Left ventricle myocardium superior (tissue), 1 donor: ENCODE results near the gene TAC3. TPM values are rescaled to one million over a fixed set of nuclear protein-coding genes. Genes with fewer than 3 reads are reported as not detected.
"Not testable (repeated sequence)": the region's sequence is repeated elsewhere in the genome, so short reads cannot be mapped to it uniquely, and the experiment has no call there.

Experiments
- ATAC-seq: fragments of 200-7000 bp; cut with Tn5 transposase; one replicate; pipeline ENCODE4 v1.9.1; 2020; ENCODE audit warnings: mild to moderate bottlenecking, moderate library complexity
- DNase-seq: peaks from one replicate; pipeline ENCODE4 v3.0.0-alpha.2; 2020
- intact Hi-C: fragments of 100-400 bp; cut with micrococcal nuclease; formaldehyde crosslinking; loops from one replicate; pipeline ENCODE4 v1.11.0; 2022
- total RNA-seq: library from RNA; stranded (reverse); fragmentation: NEBNext Ultra II Directional; extraction: Animal tissue kit (Norgen Biotek cat#: 25700); gene quantifications from one replicate; pipeline ENCODE4 v1.2.1, GENCODE V29; 2021
- donor health status: DM: no; HTN: yes; CAD: no; lungs with severe emphysema.

Gene TAC3
- total RNA-seq, 1 donor from 2014 or later: not detected

DNA sequence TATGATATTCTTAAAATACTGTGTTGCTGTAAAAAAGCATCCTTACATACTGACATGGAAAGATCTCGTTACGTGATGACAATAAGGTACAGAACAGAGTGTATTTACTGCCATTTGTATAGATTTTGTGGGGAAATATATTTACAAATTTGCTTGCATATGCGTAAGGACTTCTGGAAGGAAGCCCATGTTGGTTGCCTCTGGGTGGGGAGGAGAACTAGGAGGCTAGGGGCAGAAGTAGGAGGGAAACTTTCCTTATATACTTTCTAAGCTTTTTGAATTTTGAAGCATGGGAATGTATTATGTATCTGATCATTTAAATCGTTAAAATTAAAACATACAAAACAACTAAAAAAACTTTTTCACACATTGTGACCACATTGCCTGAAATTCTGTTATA lies 23.9 kb upstream of the TAC3 start:
- ATAC-seq: no peak
- intact Hi-C loops: no loop called here
- no peak for DNase-seq

DNA sequence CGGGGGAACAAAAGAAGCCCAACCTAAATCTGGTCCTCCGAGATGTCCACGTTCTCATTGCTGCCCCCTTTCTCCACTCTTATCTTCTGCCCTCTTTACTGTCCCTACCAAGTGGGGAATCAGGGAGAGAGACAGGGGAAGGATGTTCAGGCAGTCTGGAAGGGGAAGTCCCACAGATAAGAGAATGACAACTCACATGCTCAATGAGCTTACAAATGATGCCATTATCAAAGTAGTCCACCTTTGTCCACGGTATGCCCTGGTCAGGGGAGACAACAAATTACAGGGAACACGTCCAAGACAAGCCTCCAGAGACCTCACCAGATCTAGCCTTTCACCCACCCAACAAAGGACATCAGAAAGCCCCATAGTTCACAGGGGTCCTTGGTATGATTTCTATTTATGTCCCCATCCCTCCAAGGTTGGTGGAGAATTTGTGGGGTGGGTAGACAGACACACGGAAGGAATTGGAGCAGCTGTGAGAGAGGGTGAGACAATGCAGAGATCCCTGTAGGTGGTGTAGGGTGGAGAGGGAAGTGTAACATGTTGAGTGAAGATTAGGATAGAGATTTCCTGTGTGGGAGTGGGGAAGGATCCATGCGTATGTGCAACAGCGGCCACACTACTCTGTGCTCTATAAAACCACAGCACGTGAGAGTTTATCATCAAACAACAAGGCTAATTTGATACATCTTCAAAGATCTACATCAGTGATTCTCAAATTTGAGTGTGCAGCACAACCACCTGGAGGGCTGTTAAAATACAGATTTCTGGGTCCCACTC lies 22.9 kb upstream of the TAC3 start:
- DNase-seq (no peak), ATAC-seq (no peak)
- intact Hi-C loops: no loop called here

DNA sequence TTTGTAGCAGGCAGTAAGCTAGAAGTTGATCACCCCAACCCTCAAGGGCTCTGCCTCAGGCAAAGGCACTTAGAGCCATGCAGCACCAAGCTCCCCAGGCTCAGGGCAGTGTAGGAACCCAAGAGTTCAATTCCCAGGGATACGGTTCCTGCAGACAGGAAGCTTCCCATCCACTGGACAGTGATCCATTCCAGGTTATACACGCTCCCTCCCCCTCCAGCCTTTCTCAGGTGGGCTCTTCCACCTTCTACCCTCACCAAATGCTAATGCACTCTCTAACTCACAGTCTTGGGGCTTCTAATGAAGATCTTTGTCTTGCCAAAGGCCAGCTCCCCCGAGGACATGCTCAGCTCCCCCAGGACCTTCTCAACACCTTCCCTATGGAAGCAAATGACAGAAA lies 20.9 kb upstream of the TAC3 start:
- intact Hi-C loops: no loop called here
- ATAC-seq: no peak
- DNase-seq: no peak

DNA sequence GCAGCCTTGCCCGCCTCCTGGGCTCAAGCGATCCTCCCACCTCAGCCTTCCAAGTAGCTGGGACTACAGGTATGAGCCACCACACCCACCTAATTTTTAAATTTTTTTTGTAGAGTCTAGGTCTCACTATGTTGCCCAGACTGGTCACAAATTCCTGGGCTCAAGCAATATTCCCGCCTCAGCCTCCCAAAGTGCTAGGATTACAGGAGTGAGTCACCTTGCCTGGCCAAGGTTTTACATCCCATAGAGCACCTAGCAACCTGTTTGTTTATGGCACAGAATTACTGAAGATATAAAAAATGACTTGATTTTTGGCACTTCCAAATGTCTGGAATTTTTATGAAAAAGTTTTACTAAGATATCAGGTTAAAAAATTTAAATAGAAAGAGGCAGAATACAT lies 17.1 kb upstream of the TAC3 start:
- intact Hi-C loops: no loop called here

DNA sequence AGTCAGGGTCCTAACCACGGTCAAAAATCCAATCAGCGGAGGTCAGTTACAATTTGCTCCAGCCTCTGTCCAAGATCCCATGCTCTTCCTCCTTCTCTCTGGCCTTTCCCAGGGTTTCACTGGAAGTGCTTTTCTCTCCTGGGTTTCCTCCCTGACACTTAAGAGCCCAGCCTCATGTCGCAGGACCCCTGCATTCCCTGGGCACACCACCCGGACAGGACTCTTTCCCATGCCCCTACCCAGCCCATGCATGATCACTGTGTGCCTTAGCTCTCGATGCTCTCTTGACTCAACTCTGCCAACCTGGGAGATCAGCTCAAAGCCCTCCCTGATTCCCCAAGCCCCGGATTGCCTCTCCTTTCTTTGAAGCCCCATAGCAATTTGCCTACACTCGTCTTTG lies 15.5 kb upstream of the TAC3 start:
- ATAC-seq: no peak
- intact Hi-C loops: no loop called here

More for the DNA sequence above, 17.1 kb upstream of the TAC3 start:
- DNase-seq (no peak), ATAC-seq (no peak)

DNA sequence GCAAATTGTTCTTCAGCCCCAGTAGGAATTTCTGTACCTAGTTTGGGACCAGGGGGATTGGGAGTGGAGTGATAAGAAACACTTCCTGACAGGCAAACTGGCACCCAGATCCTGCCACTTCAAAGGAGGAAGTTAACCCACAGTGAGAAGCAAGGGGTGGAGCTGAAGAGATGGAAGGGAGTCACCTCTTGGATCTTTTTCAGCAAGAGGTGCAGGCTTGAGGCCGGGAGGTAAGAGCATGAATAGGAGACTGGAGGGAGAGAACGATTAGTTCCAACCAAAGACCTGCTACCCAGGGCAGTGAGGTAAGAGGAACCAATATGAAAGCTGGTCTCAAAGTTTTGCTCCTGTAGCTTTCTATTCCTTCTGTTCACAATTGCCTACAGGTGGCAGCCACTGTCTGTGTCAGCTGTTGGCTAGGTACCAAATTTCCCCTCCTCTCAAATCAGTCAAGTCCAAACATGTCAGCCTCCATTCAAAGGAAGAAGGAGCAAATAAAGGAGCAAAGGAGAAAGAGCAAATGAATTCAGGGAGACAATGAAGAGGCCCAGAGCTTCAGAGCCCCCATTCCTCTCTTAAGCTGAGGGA lies 14.9 kb upstream of the TAC3 start:
- ATAC-seq: no peak
- DNase-seq: no peak
- intact Hi-C loops: no loop called here

More for the DNA sequence above, 15.5 kb upstream of the TAC3 start:
- no peak for DNase-seq

DNA sequence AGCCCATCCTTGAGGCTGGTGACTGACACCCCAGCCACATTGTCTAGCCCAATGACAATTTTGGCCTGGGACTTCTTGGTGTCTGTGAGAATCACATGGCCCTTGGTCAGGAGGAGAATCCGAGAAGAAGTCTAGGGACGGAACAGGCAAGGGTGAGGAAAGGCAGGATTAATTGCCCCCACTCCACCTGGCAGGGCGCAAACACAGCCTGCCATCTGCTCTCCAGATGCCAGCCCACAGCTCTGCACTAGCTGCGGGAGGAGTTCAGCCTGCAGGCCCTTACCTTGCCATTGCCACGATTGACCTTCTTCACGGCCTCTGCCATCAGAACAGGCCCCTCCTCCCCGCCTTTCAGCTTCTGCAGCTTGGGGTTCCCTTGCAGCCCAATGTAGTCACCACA lies 13.1 kb upstream of the TAC3 start:
- intact Hi-C loops: no loop called here
- DNase-seq (no peak), ATAC-seq (no peak)

DNA sequence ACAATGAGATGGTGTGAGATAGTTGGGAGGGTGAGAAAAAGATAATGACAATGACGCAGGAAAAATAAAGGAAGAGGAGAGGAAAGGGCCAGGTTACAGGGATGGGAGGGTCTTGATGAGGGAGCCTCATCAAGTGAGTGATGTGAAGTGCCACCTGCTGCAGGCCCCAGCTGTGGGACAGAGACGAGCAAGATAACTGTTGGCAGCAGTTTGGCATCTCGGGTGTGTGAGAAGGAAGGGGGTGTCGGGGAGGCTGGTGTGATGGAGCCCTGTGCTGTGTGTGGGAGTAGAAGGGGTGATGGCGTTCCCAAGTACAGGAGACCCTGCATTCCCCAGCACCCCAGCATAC lies 11.4 kb upstream of the TAC3 start:
- DNase-seq: no peak
- ATAC-seq: no peak
- intact Hi-C loops: no loop called here

DNA sequence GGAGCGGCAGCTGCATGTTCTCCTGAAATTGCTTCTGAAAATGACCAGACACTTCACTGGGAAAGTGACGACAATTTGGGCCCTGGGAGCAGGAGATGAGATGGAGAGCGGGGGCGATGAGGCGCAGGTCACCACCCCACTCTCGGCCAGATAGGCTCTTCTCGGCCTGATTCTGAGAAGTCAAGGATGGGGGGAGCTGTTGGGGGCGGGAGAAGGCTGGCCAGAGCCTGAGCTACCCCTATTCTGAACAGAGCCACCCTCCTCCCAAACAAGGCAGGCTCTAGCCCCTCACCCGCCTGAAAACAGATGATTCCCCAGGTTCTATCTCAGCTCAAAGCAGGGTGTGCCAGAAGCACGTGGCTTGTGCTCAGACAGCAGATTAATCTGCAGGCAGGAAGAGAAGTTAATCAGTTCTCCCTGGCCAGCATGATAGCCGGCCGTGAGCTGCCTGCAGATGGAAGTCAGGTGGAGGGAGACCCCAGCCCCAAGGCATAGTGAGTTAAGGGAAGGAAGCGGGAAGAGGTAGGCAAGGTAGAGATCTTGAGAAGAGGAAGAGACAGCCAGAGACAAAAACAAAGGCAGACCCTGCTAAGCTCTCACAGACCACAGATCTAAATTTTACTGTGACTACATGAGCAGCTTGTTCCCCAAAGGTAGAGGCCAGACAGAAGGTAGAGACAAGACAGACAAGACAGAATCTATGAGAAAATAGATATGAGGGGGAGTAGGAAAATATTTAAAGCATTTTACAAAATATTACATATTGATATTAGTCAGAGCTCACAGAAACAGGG lies 10.9 kb upstream of the TAC3 start:
- ATAC-seq: no peak
- DNase-seq: no peak
- intact Hi-C loops: no loop called here

DNA sequence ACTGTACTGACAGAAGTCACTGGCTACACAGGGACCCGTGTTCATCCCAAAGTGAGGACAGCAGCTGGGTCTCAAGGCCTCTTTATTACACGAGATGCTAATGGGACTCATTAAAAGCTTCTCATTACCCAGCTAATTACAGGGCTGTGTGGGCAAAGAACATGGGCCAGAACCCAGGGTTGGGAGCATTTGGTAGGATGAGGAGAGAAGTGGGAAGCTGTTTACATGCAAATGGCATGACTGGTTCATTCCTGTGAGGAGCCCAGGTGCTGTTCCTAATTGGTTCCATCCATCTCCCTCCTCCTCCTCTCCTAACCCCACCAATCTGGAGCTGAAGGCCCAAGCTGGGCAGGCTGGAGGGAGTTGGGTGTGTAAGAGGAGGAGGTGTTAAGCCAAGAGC lies 8.9 kb upstream of the TAC3 start:
- intact Hi-C loops: no loop called here
- ATAC-seq (no peak), DNase-seq (no peak)

DNA sequence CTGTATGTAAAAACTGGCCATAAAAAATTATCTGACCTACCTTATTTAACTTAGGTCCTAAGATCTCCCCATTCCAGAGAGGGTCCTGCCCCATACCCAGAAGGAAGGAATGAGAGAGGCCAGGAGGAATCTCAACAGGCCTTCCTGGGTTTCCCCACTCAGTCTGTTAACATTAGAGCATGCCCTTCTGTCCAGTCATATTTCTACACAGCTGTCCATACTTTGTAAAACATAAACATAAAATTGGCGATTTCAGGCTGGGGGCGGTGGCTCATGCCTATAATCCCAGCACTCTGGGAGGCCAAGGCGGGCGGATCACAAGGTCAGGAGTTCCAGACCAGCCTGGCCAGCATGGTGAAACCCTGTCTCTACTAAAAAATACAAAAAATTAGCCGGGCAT lies 6.0 kb upstream of the TAC3 start:
- ATAC-seq, intact Hi-C loops: not testable (repeated sequence)

DNA sequence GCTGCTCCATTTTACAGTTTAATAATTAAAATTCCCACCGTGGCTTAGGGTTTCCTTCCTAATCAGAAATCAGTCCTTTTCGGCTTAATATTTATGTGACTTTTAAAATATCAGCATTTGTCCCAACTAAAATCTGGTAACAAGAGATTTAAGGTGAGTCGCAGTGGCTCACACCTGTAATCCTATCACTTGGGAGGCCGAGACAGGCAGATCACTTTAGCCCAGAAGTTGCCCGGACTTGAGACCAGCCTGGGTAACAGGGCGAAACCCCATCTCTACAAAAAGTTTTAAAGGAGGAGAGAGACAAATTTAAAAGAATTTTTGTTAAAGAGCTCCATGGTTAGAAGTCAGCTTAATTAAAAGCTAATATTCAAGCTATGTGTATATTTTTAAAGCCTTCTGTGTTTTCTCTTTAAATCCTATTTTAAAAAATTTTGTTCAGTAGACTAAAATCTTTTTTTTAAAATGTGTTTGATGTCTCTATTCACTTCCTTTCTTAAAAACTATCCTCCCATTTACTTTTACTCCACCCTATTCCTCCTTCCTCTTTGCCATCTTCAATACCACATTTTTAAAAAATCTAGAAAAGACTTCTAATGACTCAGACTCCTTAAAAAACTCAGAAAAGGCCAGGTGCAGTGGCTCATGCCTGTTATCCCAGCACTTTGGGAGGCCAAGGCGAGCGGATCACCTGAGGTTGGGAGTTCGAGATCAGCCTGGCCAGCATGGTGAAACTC lies 3.8 kb upstream of the TAC3 start:
- DNase-seq: no peak
- ATAC-seq: no peak
- intact Hi-C loops: no loop called here

More for the DNA sequence above, 6.0 kb upstream of the TAC3 start:
- not testable (repeated sequence) for DNase-seq

DNA sequence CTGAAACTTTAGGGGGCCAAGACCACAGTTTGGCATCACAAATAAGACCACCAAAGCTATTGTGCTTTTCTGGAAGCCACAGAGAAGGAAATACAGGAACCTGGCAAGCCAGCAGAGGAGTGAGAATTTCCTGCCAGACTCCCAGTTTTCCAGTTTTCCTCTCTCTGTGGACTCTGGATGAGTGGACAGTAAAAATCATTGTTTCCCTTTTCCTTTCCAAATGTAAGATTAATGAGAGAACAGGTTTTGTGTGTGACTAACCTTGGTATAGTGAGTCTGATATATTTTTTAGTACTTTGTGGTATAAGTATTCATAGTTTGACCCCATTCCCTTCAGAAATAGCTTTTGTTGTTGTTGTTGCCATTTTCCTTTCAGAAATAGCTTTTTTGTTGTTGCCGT lies 2.6 kb upstream of the TAC3 start:
- DNase-seq (no peak), ATAC-seq (no peak)
- intact Hi-C loops: no loop called here

DNA sequence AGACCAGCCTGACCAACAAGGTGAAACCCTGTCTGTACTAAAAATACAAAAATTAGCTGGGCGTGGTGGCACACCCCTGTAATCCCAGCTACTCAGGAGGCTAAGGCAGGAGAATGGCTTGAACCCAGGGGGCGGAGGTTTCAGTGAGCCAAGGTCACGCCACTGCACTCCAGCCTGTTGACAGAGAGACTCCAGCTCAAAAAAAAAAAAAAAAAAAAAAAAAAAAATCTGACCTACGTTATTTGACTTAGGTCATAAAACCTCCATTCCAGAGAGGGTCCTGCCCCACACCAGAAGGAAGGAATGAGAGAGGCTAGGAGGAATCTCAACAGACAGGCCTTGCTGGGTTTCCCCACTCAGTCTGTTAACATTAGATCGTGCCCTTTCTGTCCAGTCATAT lies 2.0 kb upstream of the TAC3 start:
- DNase-seq, intact Hi-C loops, ATAC-seq: not testable (repeated sequence)

DNA sequence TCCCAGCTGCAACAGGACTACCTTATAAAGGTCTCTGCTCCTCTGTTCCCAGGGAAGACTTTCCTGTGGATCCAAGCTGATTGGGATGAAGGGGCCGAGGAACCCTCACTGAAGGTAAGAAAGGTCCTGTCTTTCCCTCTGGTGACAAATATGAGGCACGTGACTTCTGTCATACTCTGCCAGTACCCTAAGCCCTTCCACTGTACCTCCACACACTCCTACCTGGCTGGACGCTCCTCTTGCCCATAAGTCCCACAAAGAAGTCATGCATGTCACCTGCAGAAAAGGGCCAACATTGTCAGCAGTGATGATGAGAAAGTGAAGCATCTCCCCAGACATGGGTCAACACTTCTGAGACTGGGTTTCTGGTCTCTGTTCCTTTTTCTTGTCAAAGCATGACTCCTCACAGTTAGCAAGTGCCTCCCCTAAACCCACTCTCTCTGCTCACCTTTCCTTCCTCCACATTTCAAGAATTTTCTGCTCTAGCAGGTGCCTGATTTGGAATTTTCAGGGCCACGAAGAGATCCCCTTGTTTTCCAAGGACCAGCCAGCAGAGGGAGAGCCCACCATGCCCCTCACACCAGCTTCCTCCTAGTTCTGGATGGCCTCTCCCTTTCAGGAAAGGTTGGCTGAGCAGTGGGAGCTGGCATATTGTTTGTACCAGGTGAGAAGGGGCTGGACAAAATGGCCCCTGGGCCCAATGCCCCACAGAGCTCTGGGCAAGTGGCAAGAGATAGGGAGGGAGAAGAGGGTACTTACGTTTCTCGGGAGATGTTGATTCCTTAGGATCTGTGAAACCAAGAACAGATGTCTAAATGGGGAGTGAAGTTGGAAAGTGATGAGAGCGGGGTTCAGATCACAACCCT lies 3.5 kb downstream of the TAC3 start:
- intact Hi-C loops: no loop called here
- DNase-seq (no peak), ATAC-seq (no peak)

DNA sequence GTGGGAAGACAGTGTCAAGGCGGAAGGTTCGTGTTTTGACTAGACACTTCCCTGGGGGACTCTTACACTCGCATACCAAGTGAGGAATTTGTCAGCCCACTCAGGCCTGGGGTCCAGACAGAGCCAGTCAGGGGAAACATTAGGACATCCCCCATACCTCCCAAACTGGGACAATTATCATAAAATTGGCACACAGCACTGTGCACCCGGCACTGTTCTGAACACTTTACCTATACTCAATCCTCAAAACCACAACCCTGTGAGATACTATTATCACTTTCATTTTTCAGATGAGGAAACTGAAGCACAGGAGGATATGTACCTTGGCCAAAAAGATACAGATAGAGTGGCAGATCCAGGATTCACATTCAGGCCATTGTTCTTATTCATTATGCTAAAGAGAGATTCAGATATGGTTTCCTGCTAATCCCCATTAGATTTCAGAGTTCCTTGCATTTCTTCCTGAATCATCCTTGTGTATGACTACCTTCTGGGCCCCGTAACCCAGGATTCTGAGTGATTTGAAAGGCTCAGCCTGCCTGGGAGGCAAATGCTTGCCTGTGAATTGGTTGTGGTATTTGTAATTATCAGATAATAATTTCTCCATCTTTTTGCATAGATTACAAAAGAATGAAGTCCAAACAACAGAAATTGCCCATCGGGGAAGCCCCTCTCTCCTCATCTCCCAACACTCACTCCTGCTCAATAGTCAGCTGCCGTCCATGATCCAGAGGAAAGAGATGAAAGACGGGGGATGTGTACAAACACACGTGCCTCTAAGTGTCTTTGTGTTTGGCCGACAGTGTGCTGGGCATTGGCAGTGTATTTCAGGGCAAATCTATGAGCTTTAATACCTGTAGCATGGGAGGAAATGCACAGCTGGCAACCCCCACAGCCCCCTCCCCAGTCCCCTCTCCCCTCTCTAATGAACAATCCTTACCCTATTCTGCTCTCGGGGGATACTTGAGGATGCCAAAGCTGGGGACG lies 4.6 kb downstream of the TAC3 start:
- intact Hi-C loops: no loop called here
- ATAC-seq (no peak), DNase-seq (no peak)

DNA sequence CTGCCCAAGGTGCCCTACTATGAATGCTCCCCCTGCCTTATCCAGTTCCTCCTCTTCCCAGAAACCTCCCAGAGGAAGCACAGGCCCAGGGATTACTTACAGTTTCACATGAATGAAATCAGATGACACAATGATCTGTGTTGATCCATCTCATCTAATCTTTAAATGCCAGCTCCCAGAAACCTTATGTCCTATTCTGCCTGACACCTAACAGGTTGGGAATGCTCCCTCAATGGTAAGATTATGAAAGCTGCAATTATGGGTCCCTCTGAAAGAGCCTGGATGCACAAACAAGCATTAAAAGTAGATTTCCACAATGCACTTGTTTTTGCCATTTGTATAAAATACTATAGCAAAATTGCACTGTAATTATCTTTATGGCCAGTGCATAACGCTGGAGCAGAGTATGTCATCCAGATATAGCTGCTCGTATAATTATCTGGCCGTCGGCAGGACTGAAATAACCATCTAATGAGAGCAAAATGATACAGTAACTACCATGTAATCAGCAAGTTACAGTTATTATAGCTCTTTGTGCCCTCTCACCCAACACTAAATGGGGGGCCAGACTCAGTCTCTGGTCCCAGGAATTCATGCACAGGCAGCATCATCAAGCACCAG lies 5.6 kb downstream of the TAC3 start:
- ATAC-seq: no peak
- DNase-seq: no peak
- intact Hi-C loops: no loop called here
